ENCODE data around the gene ALG10B.

Gene ALG10B

GRCh38 chr12:38374751-38375150 lies 58.2 kb downstream of the ALG10B start:
- DNase-seq (ENCODE audit: low read depth in 1 of 2, low spot score in 1 of 2): no peak

Measured in stimulated activated CD4-positive, alpha-beta T cell treated with anti-CD3 and anti-CD28 coated beads, Interleukin-15, amount 100 ng/mL, for 1 hour (primary cell).